ENCODE results near the gene ARID2.
A peak's percentile ranks its signal among the peaks of the same experiment; 100 is the strongest.

Gene ARID2

GRCh38 chr12:45898094-45898493 lies 168.6 kb downstream of the ARID2 start:
- H3K36me3 ChIP-seq (ENCODE audit: control insufficient read depth, insufficient read depth, low read length), result peaks cover 9% of the 10 kb centered on the region
- TF ChIP-seq, protein P1, sequence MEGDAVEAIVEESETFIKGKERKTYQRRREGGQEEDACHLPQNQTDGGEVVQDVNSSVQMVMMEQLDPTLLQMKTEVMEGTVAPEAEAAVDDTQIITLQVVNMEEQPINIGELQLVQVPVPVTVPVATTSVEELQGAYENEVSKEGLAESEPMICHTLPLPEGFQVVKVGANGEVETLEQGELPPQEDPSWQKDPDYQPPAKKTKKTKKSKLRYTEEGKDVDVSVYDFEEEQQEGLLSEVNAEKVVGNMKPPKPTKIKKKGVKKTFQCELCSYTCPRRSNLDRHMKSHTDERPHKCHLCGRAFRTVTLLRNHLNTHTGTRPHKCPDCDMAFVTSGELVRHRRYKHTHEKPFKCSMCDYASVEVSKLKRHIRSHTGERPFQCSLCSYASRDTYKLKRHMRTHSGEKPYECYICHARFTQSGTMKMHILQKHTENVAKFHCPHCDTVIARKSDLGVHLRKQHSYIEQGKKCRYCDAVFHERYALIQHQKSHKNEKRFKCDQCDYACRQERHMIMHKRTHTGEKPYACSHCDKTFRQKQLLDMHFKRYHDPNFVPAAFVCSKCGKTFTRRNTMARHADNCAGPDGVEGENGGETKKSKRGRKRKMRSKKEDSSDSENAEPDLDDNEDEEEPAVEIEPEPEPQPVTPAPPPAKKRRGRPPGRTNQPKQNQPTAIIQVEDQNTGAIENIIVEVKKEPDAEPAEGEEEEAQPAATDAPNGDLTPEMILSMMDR (IDR thresholded peaks at IDR 0.05; ENCODE audit: insufficient read depth, low read length, poor library complexity, severe bottlenecking), result no peak

DNA sequence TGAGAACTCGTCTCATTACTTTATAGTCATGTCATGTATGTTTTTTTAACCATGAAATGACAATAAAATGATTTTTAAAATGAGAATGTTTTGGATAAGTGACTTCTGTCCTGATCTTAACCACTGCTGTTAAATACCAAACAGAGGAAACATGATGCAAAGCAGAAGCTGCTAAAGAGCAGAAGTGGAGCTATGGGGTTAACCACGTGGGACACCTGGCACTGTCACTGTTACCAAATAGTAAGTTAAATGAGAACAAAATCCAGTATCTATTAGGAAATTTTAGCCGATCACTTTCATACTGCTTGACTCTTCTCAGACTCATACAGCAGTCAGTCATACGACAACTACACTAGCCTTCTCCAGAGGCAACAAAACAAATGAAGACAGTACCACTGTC lies 178.4 kb downstream of the ARID2 start:
- TF ChIP-seq, protein P1 (IDR thresholded peaks at IDR 0.05; ENCODE audit: insufficient read depth, low read length, poor library complexity, severe bottlenecking), result no peak
- no peak overlapping the region for H3K4me3 ChIP-seq (replicated peaks; ENCODE audit: low read depth, low read length)
- no peaks in the 10 kb centered on the region for H3K27me3 ChIP-seq (replicated peaks; ENCODE audit: control insufficient read depth, insufficient read depth, low read length)
- DNase-seq (ENCODE audit: extremely low read depth, insufficient read length), result peak; percentile 11
- H3K36me3 ChIP-seq (ENCODE audit: control insufficient read depth, insufficient read depth, low read length), result no peaks in the 10 kb centered on the region

More at GRCh38 chr12:45898094-45898493, 168.6 kb downstream of the ARID2 start:
- Histone ChIP-seq H3K27me3 (replicated peaks; ENCODE audit: control insufficient read depth, insufficient read depth, low read length) (no peaks in the 10 kb centered on the region), H3K4me3 (replicated peaks; ENCODE audit: low read depth, low read length) (no peak overlapping the region)
- no peak for DNase-seq (ENCODE audit: extremely low read depth, insufficient read length)

- Histone ChIP-seq H3K27me3 (replicated peaks; ENCODE audit: control insufficient read depth, insufficient read depth, low read length) (no peaks in the 10 kb centered on the region), H3K4me3 (replicated peaks; ENCODE audit: low read depth, low read length) (no peak overlapping the region), H3K36me3 (ENCODE audit: control insufficient read depth, insufficient read depth, low read length) (no peaks in the 10 kb centered on the region)
- DNase-seq (ENCODE audit: extremely low read depth, insufficient read length), result no peak
- TF ChIP-seq, protein P1 (IDR thresholded peaks at IDR 0.05; ENCODE audit: insufficient read depth, low read length, poor library complexity, severe bottlenecking), result no peak
Measured at GRCh38 chr12:45909041-45909713, 179.7 kb downstream of the ARID2 start.

DNA sequence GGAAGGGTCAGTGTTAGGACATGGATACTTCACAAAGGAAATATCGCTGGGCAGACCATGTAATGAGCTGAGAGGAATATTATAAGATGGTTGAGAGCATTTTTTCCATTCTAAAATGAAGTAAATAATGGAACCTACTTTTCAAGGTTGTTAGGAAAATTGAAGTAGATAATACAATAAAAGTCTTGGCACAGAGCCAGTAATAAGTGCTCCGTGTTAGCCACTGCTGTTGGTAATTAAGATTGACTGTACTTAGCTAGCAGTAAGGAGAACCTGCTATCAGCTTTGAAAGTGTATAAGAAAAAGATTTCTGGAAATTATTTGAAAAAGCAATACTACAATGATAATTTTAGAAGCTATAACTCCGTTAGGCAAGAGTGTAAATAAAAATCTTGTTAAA lies 183.3 kb downstream of the ARID2 start:
- no peak for DNase-seq (ENCODE audit: extremely low read depth, insufficient read length)
- TF ChIP-seq, protein P1 (IDR thresholded peaks at IDR 0.05; ENCODE audit: insufficient read depth, low read length, poor library complexity, severe bottlenecking), result no peak
- no peaks in the 10 kb centered on the region for H3K36me3 ChIP-seq (ENCODE audit: control insufficient read depth, insufficient read depth, low read length)
- no peak overlapping the region for H3K4me3 ChIP-seq (replicated peaks; ENCODE audit: low read depth, low read length)
- no peaks in the 10 kb centered on the region for H3K27me3 ChIP-seq (replicated peaks; ENCODE audit: control insufficient read depth, insufficient read depth, low read length)

DNA sequence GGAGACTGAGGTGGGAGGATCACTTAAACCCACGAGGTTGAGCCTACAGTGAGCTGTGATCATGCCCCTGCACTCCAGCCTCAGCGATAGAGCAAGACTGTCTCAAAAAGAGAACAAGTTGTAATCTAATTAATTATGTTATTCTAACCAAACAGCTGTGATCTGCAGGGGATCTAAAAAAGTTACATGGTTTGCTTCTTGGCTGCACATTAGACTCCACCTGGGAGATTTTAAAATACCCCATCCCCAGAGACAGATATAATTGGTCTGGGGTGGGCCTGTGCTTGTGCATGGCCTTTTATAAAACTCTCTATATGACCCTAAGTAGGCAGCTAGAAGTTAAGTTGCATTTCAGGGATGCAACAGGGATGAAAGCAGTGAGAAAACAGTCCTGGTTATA lies 184.1 kb downstream of the ARID2 start:
- Histone ChIP-seq H3K27me3 (replicated peaks; ENCODE audit: control insufficient read depth, insufficient read depth, low read length) (no peaks in the 10 kb centered on the region), H3K36me3 (ENCODE audit: control insufficient read depth, insufficient read depth, low read length) (no peaks in the 10 kb centered on the region), H3K4me3 (replicated peaks; ENCODE audit: low read depth, low read length) (no peak overlapping the region)
- TF ChIP-seq, protein P1 (IDR thresholded peaks at IDR 0.05; ENCODE audit: insufficient read depth, low read length, poor library complexity, severe bottlenecking), result no peak
- DNase-seq (ENCODE audit: extremely low read depth, insufficient read length), result no peak

DNA sequence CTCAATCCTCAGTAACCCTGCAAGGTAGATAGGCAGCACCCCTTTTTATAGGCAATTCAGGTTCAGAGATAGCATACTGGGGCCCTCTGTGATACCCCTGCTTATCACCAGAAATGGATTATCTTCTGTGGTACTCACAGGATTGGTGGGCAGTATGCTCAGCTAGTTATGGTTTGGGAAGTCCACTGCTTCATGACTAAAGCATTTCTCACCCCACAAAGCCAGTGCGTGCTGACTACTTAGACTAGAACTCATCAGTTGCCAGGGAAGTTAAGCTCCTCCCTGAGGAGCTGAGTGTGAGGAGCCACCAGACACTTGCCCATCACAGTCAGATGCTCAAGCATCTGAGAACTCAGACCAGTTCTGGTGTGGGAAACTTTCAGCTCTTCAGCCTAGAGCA lies 184.6 kb downstream of the ARID2 start:
- Histone ChIP-seq H3K36me3 (ENCODE audit: control insufficient read depth, insufficient read depth, low read length) (no peaks in the 10 kb centered on the region), H3K27me3 (replicated peaks; ENCODE audit: control insufficient read depth, insufficient read depth, low read length) (no peaks in the 10 kb centered on the region), H3K4me3 (replicated peaks; ENCODE audit: low read depth, low read length) (no peak overlapping the region)
- no peak for DNase-seq (ENCODE audit: extremely low read depth, insufficient read length)
- TF ChIP-seq, protein P1 (IDR thresholded peaks at IDR 0.05; ENCODE audit: insufficient read depth, low read length, poor library complexity, severe bottlenecking), result no peak
